GM12864 (cell line): ENCODE data around the gene FBRS.

Experiments
- DNase-seq: peaks from one replicate; pipeline ENCODE4 v3.0.0-alpha.2; 2011; ENCODE audit warnings: low read depth
- H3K4me3 ChIP-seq: 2 replicates; pipeline ENCODE4 v1.5.1; 2011; ENCODE audit warnings: mild to moderate bottlenecking, low read depth, low read length, control low read depth
- TF ChIP-seq, protein P1 (sequence below): IDR thresholded peaks from 2 replicates; pipeline ENCODE4 v1.5.1; 2011; ENCODE audit warnings: low read depth, mild to moderate bottlenecking, moderate library complexity, low read length, control low read depth, inconsistent platforms; ENCODE audit errors: missing control alignments

FBRS gene

DNA sequence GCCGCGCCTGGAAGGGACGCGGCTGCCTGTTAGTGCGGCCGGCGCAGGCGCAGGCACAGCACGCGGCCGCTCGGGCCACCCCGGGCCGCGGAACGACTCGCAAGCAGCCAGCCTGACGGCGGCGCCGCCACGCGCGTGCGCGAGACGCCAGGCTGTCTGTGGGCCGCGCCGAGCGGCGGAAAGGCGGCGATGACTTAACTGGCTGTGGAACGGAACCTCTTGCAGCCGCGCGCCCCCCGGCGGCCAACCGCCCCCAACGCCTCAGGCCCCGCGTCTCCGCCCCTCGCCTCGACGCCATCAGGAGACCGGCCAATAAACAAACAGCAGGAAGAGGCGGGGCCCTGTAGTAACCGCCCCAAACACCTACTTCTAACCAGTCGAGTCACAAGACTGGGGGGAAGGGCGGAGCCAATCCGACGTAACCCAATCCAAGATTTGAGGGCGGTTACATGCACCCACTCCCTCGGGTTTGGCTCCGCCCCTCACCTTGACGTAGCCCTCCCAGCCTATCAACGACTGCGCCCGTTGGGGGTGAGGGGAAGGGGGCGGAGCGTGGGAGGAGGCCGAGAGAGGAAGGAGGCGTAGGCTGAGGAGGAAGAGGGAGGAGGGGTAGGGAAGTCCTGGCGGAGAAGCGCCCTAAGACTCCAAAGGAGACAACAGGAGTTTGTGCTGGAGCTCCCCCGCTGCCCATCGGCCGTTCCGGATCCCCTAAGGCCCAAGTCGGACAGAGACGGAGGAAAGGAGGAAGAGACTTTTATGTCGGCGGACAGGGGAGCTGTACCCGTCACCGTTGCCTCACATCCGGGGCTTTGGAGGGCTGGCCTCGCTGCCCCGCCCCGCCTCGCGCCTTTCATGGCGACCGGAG is at the start of gene FBRS:
Gene FBRS, plus strand, starts transcription at position 566 of the 865 bp plus-strand sequence. CDS start 1,088 bp downstream, outside the sequence.
- peak within 1 kb of the TSS; percentile 93 for H3K4me3 ChIP-seq
- TF ChIP-seq, protein P1, sequence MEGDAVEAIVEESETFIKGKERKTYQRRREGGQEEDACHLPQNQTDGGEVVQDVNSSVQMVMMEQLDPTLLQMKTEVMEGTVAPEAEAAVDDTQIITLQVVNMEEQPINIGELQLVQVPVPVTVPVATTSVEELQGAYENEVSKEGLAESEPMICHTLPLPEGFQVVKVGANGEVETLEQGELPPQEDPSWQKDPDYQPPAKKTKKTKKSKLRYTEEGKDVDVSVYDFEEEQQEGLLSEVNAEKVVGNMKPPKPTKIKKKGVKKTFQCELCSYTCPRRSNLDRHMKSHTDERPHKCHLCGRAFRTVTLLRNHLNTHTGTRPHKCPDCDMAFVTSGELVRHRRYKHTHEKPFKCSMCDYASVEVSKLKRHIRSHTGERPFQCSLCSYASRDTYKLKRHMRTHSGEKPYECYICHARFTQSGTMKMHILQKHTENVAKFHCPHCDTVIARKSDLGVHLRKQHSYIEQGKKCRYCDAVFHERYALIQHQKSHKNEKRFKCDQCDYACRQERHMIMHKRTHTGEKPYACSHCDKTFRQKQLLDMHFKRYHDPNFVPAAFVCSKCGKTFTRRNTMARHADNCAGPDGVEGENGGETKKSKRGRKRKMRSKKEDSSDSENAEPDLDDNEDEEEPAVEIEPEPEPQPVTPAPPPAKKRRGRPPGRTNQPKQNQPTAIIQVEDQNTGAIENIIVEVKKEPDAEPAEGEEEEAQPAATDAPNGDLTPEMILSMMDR, result peak; percentile 74
- DNase-seq, result peak; percentile 100

GRCh38 chr16:30609002-30609925 is 49.0 kb upstream of the FBRS start:
- TF ChIP-seq, protein P1, result no peak
- DNase-seq, result no peak
- H3K4me3 ChIP-seq, result peak overlapping the region; percentile 93

- H3K4me3 ChIP-seq, result peak within 1 kb of the TSS; percentile 93
- peak; percentile 95 for DNase-seq
- TF ChIP-seq, protein P1, result no peak
Measured at GRCh38 chr16:30609926-30610839, 48.0 kb upstream of the FBRS start, which contains the start of gene ZNF689. Gene ZNF689 (minus strand): TSS chr16:30610389. CDS start chr16:30610041, 348 bp downstream.

GRCh38 chr16:30615358-30616091 is 42.7 kb upstream of the FBRS start:
- H3K4me3 ChIP-seq, result no peak overlapping the region
- DNase-seq, result peak; percentile 38
- TF ChIP-seq, protein P1, result peak; percentile 88

GRCh38 chr16:30619202-30619601 is 39.0 kb upstream of the FBRS start:
- H3K4me3 ChIP-seq, result no peak overlapping the region
- DNase-seq, result no peak
- TF ChIP-seq, protein P1, result no peak
